Pancreas (tissue), 10 donors: ENCODE measurements around the gene ITPK1. TPM values are rescaled to one million over a fixed set of nuclear protein-coding genes. Genes with fewer than 3 reads are reported as not detected.

Source experiments
- ATAC-seq, 4 donors: fragments of 200-7000 bp; cut with Tn5 transposase; one replicate each; pipeline versions ENCODE4 v1.8.0 to v1.9.1; 2020; ENCODE audit warnings: mild to moderate bottlenecking in 4 of 4, moderate library complexity in 4 of 4
- DNase-seq, 6 donors: peaks; one replicate each; pipeline ENCODE4 v3.0.0-alpha.2; 2020
- FAIRE-seq: peaks from 2 replicates; lab custom pipeline; 2012; peaks lifted over from hg19 to GRCh38; lab: Jason Lieb, UNC
- H3K27ac ChIP-seq, 4 donors: fragments of 200-600 bp; sonication (generic); 1 replicate in 3 of 4; 2 replicates in 1 of 4; pipeline versions ENCODE4 v1.5.0 to v1.8.0; 2020
- H3K27me3 ChIP-seq, 4 donors: fragments of 200-600 bp; one replicate each; pipeline ENCODE4 v1.8.0; 2021
- H3K36me3 ChIP-seq, 3 donors: fragments of 200-600 bp; sonication (generic) in 1 of 3; one replicate each; pipeline versions ENCODE4 v1.5.0 to v1.8.0; 2020 to 2021
- H3K4me1 ChIP-seq, 3 donors: fragments of 200-600 bp; one replicate each; pipeline ENCODE4 v1.8.0; 2021
- H3K4me3 ChIP-seq, 4 donors: fragments of 200-600 bp; sonication (generic) in 2 of 4; one replicate each; pipeline versions ENCODE4 v1.5.0 to v1.8.0; 2020 to 2021
- H3K9me3 ChIP-seq, 4 donors: fragments of 200-600 bp; one replicate each; pipeline ENCODE4 v1.8.0; 2021
- WGBS, 2 donors: extraction: QIAGEN DNeasy Blood & Tissue Kit; methylation state at CpG; one replicate each; pipeline ENCODE4 v1.1.7; 2013; 5-methylcytosine and 5-hydroxymethylcytosine counted together
- intact Hi-C, 3 donors: fragments of 100-400 bp; cut with DNase I; formaldehyde crosslinking; loops; one replicate each; pipeline versions ENCODE4 v1.11.1 to v1.14.2; 2022
- polyA plus RNA-seq, 2 donors: library from polyadenylated mRNA; stranded (reverse); fragments of 200-250 nt; gene quantifications; one replicate each; pipeline ENCODE4 v1.2.3, GENCODE V29; 2013
- total RNA-seq, 6 donors: library from RNA; stranded (reverse); fragmentation: NEBNext Ultra II Directional in 4 of 6; extraction: Animal tissue kit (Norgen Biotek cat#: 25700) in 4 of 6; gene quantifications; one replicate each; pipeline versions ENCODE4 v1.2.1 to v1.2.4, GENCODE V29; 2021 to 2023
- TF ChIP-seq, protein P1 (sequence below), 4 donors: fragments of 200-600 bp; sonication (generic) in 3 of 4; IDR thresholded peaks; one replicate each; pipeline versions ENCODE4 v1.5.0 to v1.8.0; 2021; ENCODE audit warnings: antibody characterized with exemption in 4 of 4
- donor health status: healthy with polysubstance abuse.
- donor health status: DM: no; HTN: no; CAD: no; lungs with moderate emphysema.
- donor health status: DM: no; HTN: no; CAD: no.
- donor health status: control.
- donor health status: control.
- donor health status: Bipolar disorder and iron deficiency.
- donor health status: DM: yes; HTN: yes; CAD: no.
- donor health status: DM: no; HTN: no; CAD: no.
- donor health status: DM: no; HTN: no; CAD: no.
- donor health status: DM: yes; HTN: yes; CAD: no.

Gene ITPK1
- total and polyA plus RNA-seq, 8 donors, result 23.2 to 38.3 (median 33.0) TPM

- H3K4me1 ChIP-seq, result peaks cover 0 to 8% (median 4%) of the 10 kb centered on the region in 3 donors
- no peaks in the 10 kb centered on the region for H3K36me3 ChIP-seq
- H3K4me3 ChIP-seq, result no peak overlapping the region
- 95 to 96% methylated on average over 5 of the region's 5 CpGs for WGBS, 2 donors
- H3K27ac ChIP-seq, result no peak overlapping the region
- DNase-seq (no peak), ATAC-seq (no peak), FAIRE-seq (no peak)
- H3K9me3 ChIP-seq, result no peaks in the 10 kb centered on the region
- TF ChIP-seq, protein P1, sequence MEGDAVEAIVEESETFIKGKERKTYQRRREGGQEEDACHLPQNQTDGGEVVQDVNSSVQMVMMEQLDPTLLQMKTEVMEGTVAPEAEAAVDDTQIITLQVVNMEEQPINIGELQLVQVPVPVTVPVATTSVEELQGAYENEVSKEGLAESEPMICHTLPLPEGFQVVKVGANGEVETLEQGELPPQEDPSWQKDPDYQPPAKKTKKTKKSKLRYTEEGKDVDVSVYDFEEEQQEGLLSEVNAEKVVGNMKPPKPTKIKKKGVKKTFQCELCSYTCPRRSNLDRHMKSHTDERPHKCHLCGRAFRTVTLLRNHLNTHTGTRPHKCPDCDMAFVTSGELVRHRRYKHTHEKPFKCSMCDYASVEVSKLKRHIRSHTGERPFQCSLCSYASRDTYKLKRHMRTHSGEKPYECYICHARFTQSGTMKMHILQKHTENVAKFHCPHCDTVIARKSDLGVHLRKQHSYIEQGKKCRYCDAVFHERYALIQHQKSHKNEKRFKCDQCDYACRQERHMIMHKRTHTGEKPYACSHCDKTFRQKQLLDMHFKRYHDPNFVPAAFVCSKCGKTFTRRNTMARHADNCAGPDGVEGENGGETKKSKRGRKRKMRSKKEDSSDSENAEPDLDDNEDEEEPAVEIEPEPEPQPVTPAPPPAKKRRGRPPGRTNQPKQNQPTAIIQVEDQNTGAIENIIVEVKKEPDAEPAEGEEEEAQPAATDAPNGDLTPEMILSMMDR (IDR thresholded peaks at IDR 0.05), result no peak
- H3K27me3 ChIP-seq, result no peaks in the 10 kb centered on the region
- intact Hi-C loops, result no loop called here
Measured at GRCh38 chr14:93035585-93035916, 80.2 kb downstream of the ITPK1 start.

- no peak overlapping the region for H3K4me3 ChIP-seq
- ATAC-seq, result no peak
Measured at GRCh38 chr14:93034671-93034994, 81.1 kb downstream of the ITPK1 start.

DNA sequence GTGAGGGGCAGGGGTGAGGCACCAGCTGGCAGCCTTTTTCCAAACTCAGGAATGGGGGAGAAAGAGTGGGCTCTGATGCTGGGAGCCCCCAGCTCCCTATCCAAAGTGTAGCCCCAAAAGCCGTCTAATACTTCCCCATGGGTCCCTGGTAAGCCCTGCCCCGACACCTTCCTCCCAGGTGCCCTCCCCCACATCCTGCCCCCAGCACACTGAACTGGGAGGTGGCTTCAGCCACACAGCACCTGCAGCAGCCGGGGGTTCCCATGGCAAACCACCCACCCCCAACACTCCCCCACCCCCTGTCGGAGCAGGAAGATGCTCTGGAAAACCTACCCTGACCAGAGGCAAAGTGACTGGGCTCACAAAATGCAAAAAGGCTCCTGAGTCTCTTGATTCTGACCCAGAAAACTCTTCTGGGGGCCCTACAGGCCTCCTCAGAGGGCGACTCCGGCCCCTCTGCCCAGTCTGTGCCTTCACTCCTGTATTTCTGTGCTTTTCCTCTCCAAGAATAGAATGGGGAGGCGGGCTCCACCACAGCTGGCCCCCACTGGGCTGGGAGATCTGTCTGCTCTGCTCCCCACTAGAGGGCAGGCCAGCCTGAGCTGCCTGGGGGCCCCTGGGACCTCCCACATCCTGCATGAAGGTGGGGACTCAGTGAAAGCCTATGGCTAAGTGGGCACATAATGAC lies 81.6 kb downstream of the ITPK1 start:
- Histone ChIP-seq H3K27ac (no peak overlapping the region), H3K9me3 (no peaks in the 10 kb centered on the region), H3K4me1 (peaks cover 0 to 8% (median 0%) of the 10 kb centered on the region in 3 donors), H3K27me3 (no peaks in the 10 kb centered on the region), H3K36me3 (no peaks in the 10 kb centered on the region), H3K4me3 (no peak overlapping the region)
- DNase-seq (no peak), FAIRE-seq (no peak), ATAC-seq (peak in 2 of 4 donors; percentile 27 to 32)
- intact Hi-C loops, result no loop called here
- TF ChIP-seq, protein P1 (IDR thresholded peaks at IDR 0.05), result no peak
- WGBS, 2 donors, result 88 to 93% methylated on average over 7 of the region's 7 CpGs

More at GRCh38 chr14:93034671-93034994, 81.1 kb downstream of the ITPK1 start:
- DNase-seq, result no peak
- intact Hi-C loops, result no loop called here
- WGBS, 2 donors, result 86 to 92% methylated on average over 5 of the region's 5 CpGs
- no peaks in the 10 kb centered on the region for H3K9me3 ChIP-seq
- no peaks in the 10 kb centered on the region for H3K27me3 ChIP-seq
- TF ChIP-seq, protein P1 (IDR thresholded peaks at IDR 0.05), result no peak
- peaks cover 0 to 8% (median 0%) of the 10 kb centered on the region in 3 donors for H3K4me1 ChIP-seq
- H3K27ac ChIP-seq, result no peak overlapping the region
- FAIRE-seq, result no peak
- no peaks in the 10 kb centered on the region for H3K36me3 ChIP-seq

GRCh38 chr14:93033084-93033982 lies 82.4 kb downstream of the ITPK1 start:
- H3K4me3 ChIP-seq, result no peak overlapping the region
- no peak overlapping the region for H3K27ac ChIP-seq
- no peaks in the 10 kb centered on the region for H3K36me3 ChIP-seq
- peaks cover 0 to 8% (median 0%) of the 10 kb centered on the region in 3 donors for H3K4me1 ChIP-seq
- intact Hi-C loops, result no loop called here
- ATAC-seq (peak in 2 of 4 donors; percentile 14 to 30), DNase-seq (no peak), FAIRE-seq (no peak)
- no peaks in the 10 kb centered on the region for H3K9me3 ChIP-seq
- H3K27me3 ChIP-seq, result no peaks in the 10 kb centered on the region
- TF ChIP-seq, protein P1 (IDR thresholded peaks at IDR 0.05), result no peak
- WGBS, 2 donors, result 86% methylated on average over 6 of the region's 6 CpGs
